ENCODE measurements around the gene TRAPPC5.

Gene TRAPPC5

GRCh38 chr19:7709932-7710460 lies 29.4 kb downstream of the TRAPPC5 start:
- no peak for TF ChIP-seq CTCF (IDR thresholded peaks at IDR 0.05)

GRCh38 chr19:7710616-7711015 lies 30.0 kb downstream of the TRAPPC5 start:
- no peak for TF ChIP-seq CTCF (IDR thresholded peaks at IDR 0.05)

GRCh38 chr19:7715671-7716070 lies 35.0 kb downstream of the TRAPPC5 start:
- TF ChIP-seq CTCF (IDR thresholded peaks at IDR 0.05) = no peak

GRCh38 chr19:7716762-7717161 lies 36.1 kb downstream of the TRAPPC5 start:
- TF ChIP-seq CTCF (IDR thresholded peaks at IDR 0.05) = no peak

- TF ChIP-seq CTCF (IDR thresholded peaks at IDR 0.05) = no peak
These were observed 38.0 kb downstream of the TRAPPC5 start for GRCh38 chr19:7718668-7719067.

- no peak for TF ChIP-seq CTCF (IDR thresholded peaks at IDR 0.05)
These were observed 39.7 kb downstream of the TRAPPC5 start for GRCh38 chr19:7720351-7720750.

GRCh38 chr19:7722231-7722651 lies 41.6 kb downstream of the TRAPPC5 start:
- TF ChIP-seq CTCF (IDR thresholded peaks at IDR 0.05) = no peak

- no peak for TF ChIP-seq CTCF (IDR thresholded peaks at IDR 0.05)
These were observed 45.2 kb downstream of the TRAPPC5 start for GRCh38 chr19:7725791-7726190.

Measured in LNCAP (cell line).